HG03460 (cell line): Measurements from ENCODE around the gene TOMM40L.
"Not testable (repeated sequence)": the region's sequence is repeated elsewhere in the genome, so short reads cannot be mapped to it uniquely, and the experiment has no call there.

Experiments
- ATAC-seq: cut with Tn5 transposase; IDR thresholded peaks from one replicate; pipeline ENCODE4 v1.9.1; 2021; ENCODE audit not compliant: unreplicated experiment

Gene TOMM40L

DNA sequence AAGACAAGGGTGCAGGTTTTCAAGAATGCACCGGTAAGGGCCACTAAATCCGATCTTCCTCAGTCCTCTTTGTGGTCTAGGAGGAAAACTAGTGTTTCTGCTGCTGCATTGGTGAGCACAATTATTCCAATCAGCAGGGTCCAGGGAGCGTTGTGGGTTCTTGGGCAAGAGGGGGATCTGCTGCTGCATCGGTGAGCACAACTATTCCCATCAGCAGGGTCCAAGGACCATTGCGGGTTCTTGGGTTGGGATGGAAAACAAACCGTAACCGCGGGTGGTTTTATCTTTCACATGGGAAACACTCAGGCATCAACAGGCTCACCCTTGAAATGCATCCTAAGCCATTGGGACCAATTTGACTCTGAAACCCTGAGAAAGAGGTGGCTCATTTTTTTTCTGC, 25.7 kb downstream of the TOMM40L start:
- ATAC-seq, result no peak

DNA sequence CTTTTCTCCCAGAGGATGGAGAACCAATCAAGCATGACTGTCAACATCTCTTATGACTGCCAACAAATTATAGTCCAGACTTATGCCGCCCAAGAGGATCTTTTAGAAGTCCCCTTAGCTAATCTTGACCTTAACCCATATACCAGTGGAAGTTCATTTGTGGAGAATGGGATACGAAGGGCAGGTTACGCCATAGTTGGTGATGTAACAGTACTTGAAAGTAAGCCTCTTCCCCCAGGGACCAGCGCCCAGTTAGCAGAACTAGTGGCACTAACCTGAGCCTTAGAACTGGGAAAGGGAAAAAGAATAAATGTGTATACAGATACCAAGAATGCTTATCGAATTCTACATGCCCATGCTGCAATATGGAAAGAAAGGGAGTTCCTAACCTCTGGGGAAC, 29.4 kb downstream of the TOMM40L start:
- ATAC-seq, result not testable (repeated sequence)

GRCh38 chr1:161255955-161256520, 30.2 kb downstream of the TOMM40L start:
- ATAC-seq, result not testable (repeated sequence)

- ATAC-seq, result not testable (repeated sequence)
Measured at GRCh38 chr1:161257109-161257508, 31.2 kb downstream of the TOMM40L start.

GRCh38 chr1:161258439-161259344, 32.8 kb downstream of the TOMM40L start, which contains the start of gene PCP4L1:
PCP4L1 (plus strand) TSS chr1:161258745; CDS start chr1:161258975, 230 bp downstream.
- no peak for ATAC-seq

- no peak for ATAC-seq
Measured at GRCh38 chr1:161259345-161259702, 33.5 kb downstream of the TOMM40L start.

DNA sequence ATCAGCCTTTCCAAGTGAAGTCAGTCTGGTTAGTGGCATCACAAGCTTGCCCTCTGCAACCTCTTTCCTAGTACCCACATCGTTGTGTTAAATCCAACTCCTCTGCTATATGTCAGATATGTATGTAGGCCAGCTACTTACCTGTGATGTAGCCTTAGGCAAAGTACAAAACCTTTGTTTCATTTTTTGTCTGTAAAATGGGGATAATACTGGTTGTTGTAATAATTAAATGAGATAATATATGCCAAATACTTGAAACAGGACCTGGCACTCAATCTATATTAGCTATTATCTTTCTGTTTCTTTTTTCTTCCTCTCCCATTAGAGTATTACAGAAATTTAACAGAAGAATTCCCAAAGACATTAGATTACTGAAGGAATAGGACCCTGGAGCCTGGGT, 33.9 kb downstream of the TOMM40L start:
- no peak for ATAC-seq

- ATAC-seq, result no peak
Measured at GRCh38 chr1:161260376-161261260, 34.8 kb downstream of the TOMM40L start.

DNA sequence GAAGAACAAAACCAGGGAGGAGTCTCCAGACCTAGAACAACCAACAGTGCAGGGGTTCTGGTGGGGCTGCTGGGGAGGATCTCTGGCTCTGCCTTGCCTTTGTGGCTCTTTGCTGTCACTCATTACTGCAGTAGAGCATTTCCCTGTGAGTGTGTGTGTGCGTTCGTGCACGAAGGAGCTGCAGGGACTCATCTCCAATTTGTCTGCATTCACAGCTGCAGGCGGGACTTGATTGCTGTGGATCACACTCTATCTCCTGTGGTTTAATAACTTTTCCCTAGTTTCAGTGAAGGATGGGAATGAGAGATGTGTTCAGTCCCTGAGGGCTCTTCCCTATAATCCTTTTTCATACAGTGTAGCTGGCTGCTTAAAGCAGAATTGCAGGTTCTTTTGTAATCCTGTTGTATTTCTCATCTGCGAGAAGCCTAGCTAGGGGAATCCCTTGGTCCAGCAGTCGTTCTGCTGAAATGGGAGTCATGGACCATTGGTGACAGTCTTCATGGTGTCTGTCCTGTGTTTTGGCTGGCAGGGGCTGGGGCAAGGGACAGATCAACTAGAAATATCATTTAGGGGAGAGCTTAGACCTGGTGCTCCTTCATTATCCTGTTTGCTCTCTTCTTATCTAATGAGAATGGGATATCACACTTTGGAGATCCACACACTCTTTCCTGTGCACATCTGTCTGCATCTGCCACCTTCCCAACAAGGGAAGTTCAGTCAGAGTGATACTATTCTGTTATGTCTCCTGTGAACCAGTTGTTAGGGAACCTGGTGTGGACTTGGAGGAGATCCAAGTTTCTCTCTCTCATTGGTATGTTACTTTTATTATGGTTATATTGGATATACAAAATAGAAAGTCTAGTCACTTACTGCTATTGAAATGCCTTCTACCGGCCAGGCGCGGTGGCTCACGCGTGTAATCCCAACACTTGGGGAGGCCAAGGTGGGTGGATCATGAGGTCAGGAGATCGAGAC, 35.7 kb downstream of the TOMM40L start:
- no peak for ATAC-seq

GRCh38 chr1:161265305-161265704, 39.4 kb downstream of the TOMM40L start:
- ATAC-seq, result no peak

- no peak for ATAC-seq
Measured at GRCh38 chr1:161266202-161266601, 40.3 kb downstream of the TOMM40L start.

GRCh38 chr1:161266836-161267235, 41.0 kb downstream of the TOMM40L start:
- no peak for ATAC-seq

GRCh38 chr1:161267321-161267720, 41.5 kb downstream of the TOMM40L start:
- no peak for ATAC-seq

DNA sequence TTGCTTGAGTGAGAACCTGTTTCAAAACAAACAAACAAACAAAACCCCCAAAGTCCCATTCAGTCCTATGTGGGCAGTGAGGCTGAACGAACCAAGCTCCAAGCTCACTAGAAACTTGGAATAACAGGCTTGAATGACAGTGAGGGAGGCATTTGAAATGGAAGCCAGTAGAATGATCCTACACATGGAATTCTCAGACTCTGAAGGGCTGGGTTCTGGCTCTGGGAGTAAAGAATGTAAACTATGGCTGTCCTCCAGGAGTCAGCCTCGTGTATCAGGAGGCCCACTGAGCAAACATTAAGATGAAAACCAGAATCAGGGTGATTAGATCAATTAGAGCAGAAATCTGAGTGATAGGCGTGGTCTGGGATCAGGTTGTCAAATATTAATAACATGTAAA, 47.5 kb downstream of the TOMM40L start:
- ATAC-seq, result no peak

GRCh38 chr1:161274874-161275273, 49.0 kb downstream of the TOMM40L start:
- ATAC-seq, result no peak
